Stimulated activated CD8-positive, alpha-beta memory T cell treated with anti-CD3 and anti-CD28 coated beads, Interleukin-15, amount 100 ng/mL, for 24 hours (primary cell): ENCODE data around the gene CLN6.
"Not testable (repeated sequence)": the region's sequence is repeated elsewhere in the genome, so short reads cannot be mapped to it uniquely, and the experiment has no call there.

Experiments used
- DNase-seq: peaks from one replicate; pipeline ENCODE4 v3.0.0-alpha.2; 2020; ENCODE audit warnings: low read depth

Gene CLN6

GRCh38 chr15:68223171-68223570, 6.4 kb downstream of the CLN6 start:
- DNase-seq = no peak

- not testable (repeated sequence) for DNase-seq
These were observed 7.1 kb downstream of the CLN6 start for GRCh38 chr15:68222432-68222743.

GRCh38 chr15:68221530-68222431, 7.7 kb downstream of the CLN6 start:
- not testable (repeated sequence) for DNase-seq

GRCh38 chr15:68220967-68221366, 8.6 kb downstream of the CLN6 start:
- no peak for DNase-seq

- no peak for DNase-seq
These were observed 9.0 kb downstream of the CLN6 start for GRCh38 chr15:68220489-68220888.

- DNase-seq = no peak
These were observed 10.4 kb downstream of the CLN6 start for GRCh38 chr15:68218847-68219798.

- no peak for DNase-seq
These were observed 11.2 kb downstream of the CLN6 start for GRCh38 chr15:68218331-68218730.

- DNase-seq = no peak
These were observed 12.2 kb downstream of the CLN6 start for GRCh38 chr15:68217341-68217740.

- no peak for DNase-seq
These were observed 14.7 kb downstream of the CLN6 start for GRCh38 chr15:68214838-68215254.

GRCh38 chr15:68213991-68214837, 15.3 kb downstream of the CLN6 start:
- DNase-seq = no peak

- DNase-seq = not testable (repeated sequence)
These were observed 16.1 kb downstream of the CLN6 start for GRCh38 chr15:68213491-68213845.

GRCh38 chr15:68211656-68212320, 17.7 kb downstream of the CLN6 start:
- no peak for DNase-seq

- DNase-seq = peak; percentile 39
These were observed 18.5 kb downstream of the CLN6 start for GRCh38 chr15:68210821-68211655.

- no peak for DNase-seq
These were observed 19.1 kb downstream of the CLN6 start for GRCh38 chr15:68210409-68210756.

GRCh38 chr15:68209735-68210408, 19.7 kb downstream of the CLN6 start:
- DNase-seq = no peak

GRCh38 chr15:68209272-68209671, 20.3 kb downstream of the CLN6 start:
- no peak for DNase-seq

GRCh38 chr15:68208636-68209240, 20.8 kb downstream of the CLN6 start:
- DNase-seq = no peak

GRCh38 chr15:68208136-68208535, 21.4 kb downstream of the CLN6 start:
- no peak for DNase-seq

GRCh38 chr15:68207176-68207935, 22.2 kb downstream of the CLN6 start:
- DNase-seq = no peak
